ENCODE measurements around the gene LDB2.

The LDB2 gene

GRCh38 chr4:16802044-16802443, 96.4 kb downstream of the LDB2 start:
- no peak for DNase-seq (ENCODE audit: low read depth in 3 of 3)

DNA sequence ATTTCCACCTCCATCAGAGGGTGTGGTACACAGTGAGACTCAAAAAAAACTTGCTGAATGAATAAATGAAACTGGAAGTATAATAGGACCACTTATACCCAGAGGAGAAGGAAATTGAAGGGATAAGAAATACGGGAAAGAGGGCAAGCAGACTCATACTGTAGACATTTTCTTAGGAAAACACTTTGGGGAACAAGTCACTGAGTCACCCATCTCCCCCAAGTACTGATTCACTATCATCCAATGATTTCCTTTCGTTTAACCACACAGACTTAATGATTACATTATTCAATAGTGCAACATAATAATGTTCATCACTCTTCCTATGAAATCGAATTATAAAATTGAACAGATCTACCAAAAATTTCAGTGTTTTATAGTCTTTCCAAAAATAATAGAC, 97.1 kb downstream of the LDB2 start:
- DNase-seq (ENCODE audit: low read depth in 3 of 3) = no peak

- DNase-seq (ENCODE audit: low read depth in 3 of 3) = peak; percentile 3 to 27 (median 8)
These were observed 103.5 kb downstream of the LDB2 start for GRCh38 chr4:16794816-16795445.

DNA sequence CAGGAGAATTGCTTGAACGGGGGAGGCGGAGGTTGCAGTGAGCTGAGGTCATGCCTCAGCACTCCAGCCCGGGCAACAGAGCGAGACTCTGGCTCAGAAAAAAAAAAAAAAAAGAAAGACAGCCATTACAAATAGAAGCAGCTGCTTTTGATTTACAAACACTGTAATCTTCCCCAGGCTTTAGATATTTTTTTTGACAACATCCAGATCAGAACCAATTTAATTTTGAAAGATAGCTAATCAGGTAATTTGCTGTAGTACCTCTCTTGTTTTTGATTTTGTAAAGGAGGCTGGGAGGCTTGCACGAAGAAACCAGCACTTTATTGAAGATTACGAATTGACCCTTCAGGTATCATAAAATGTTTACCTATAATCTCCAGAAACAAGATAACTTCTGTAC, 107.0 kb downstream of the LDB2 start:
- DNase-seq (ENCODE audit: low read depth in 3 of 3) = no peak

GRCh38 chr4:16790508-16790907, 107.9 kb downstream of the LDB2 start:
- DNase-seq (ENCODE audit: low read depth in 3 of 3) = no peak

- DNase-seq (ENCODE audit: low read depth in 3 of 3) = no peak
These were observed 109.6 kb downstream of the LDB2 start for GRCh38 chr4:16788868-16789267.

DNA sequence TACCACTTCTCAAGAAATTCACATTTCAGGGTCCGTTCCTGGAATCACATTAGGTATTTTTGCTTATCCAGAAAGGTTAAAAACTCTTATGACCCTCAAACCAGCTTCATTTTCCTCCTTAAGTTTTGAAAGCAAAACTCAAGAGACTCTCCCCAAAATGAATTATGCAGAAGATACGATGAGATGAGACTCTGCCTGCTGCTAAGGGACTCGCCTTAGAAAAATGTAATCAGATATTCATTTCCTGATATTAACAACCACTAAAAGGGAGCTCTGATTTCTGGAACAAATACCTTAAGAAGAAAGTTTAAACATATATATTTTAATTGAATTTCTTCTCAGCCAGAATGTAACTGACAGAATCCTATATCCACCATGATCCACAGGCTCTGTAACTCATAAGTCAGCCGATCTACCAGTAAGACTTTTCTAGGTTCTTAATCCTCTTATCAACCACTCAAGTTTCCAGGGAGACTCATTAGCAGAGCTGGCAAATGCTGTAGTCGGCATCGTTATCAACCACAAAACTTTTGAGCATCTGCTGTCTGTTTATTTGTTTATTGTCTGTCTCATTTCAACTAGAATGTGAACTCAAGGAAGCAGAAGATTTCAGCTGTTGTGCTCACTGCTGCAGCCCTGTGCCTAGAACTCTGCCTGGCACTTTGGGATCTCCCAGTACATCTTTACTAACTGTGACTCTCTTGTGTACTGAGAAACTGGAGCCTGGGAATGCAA, 112.5 kb downstream of the LDB2 start:
- DNase-seq (ENCODE audit: low read depth in 3 of 3) = no peak

DNA sequence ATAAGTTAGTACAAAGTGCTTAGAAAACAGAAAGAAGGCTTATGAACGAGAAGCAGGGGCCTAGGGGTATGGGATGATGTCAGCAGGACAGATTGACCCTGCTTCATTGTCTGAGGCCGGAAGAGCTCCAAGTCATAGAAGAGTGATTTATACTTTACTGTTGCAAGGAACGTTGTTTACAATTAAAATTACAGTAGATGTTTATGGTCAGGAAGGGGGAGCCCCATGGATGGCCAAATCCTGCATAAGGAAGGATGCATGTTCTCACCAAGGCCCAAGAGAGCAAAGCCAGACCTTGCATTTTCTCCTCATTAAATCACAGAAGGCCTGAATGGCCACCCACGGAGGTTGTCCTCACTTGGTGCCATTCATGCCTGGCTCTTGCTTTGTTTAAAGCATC, 115.3 kb downstream of the LDB2 start:
- DNase-seq (ENCODE audit: low read depth in 3 of 3) = no peak

GRCh38 chr4:16779028-16779675, 119.3 kb downstream of the LDB2 start:
- no peak for DNase-seq (ENCODE audit: low read depth in 3 of 3)

- DNase-seq (ENCODE audit: low read depth in 3 of 3) = no peak
These were observed 120.7 kb downstream of the LDB2 start for GRCh38 chr4:16777726-16778125.

DNA sequence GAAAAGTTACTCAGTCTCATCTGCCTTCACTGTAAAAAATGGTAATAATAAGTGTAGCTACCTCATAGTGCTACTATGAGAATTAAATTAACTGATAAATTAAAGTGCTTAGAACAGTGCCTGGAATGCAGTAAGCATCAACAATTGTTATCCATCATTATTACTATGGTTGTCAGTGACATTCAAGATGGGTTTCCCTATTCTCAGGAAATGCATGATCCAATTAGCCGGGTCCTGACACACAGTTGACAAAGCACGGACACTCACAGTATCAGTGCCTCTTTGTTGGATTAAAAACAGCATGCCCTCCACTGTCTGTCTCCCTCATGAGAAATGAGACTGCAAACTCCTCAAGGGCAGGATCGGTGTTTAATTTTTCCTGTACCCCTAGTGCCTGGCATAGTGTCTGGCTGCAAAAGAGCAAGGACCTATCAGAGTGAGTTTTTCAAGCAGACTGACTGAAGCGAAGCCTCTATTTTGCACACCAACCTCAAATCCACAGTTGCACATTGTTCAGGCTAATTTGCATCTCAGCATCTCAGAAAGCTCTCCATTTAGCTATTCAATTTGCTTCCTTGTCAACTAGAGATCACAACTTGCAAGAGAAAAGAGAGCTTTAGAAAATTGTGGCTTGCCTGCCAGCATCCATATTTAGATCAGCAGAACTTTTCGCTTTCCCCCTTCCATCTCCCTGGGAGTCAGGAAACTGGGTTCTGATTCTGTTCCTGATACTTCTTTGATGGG, 122.9 kb downstream of the LDB2 start:
- no peak for DNase-seq (ENCODE audit: low read depth in 3 of 3)

- no peak for DNase-seq (ENCODE audit: low read depth in 3 of 3)
These were observed 126.0 kb downstream of the LDB2 start for GRCh38 chr4:16772366-16772850.

- no peak for DNase-seq (ENCODE audit: low read depth in 3 of 3)
These were observed 127.6 kb downstream of the LDB2 start for GRCh38 chr4:16770710-16771285.

DNA sequence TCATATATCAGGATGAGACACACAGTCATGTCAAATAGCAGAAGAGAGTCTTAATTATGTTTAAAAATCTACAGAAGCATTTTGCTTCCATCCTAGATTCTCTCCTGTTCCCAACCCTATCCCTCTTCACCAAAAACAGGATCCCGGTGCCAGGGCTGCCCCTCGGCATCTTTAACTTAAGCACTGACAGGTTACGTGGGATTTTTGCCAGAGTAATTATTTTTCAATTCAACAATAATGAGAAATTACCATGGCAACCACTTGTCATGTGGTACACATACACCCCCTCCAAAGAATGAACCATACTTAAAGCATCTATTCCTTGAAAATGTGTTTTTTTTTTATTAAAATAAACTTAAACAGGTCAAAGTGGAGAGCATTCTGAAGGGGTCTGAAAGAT, 130.6 kb downstream of the LDB2 start:
- DNase-seq (ENCODE audit: low read depth in 3 of 3) = no peak

- no peak for DNase-seq (ENCODE audit: low read depth in 3 of 3)
These were observed 131.2 kb downstream of the LDB2 start for GRCh38 chr4:16767251-16767650.

GRCh38 chr4:16765546-16765945, 132.9 kb downstream of the LDB2 start:
- no peak for DNase-seq (ENCODE audit: low read depth in 3 of 3)

- no peak for DNase-seq (ENCODE audit: low read depth in 3 of 3)
These were observed 133.8 kb downstream of the LDB2 start for GRCh38 chr4:16764622-16765021.

- DNase-seq (ENCODE audit: low read depth in 3 of 3) = no peak
These were observed 137.7 kb downstream of the LDB2 start for GRCh38 chr4:16760617-16761363.

- no peak for DNase-seq (ENCODE audit: low read depth in 3 of 3)
These were observed 138.4 kb downstream of the LDB2 start for GRCh38 chr4:16759931-16760582.

- DNase-seq (ENCODE audit: low read depth in 3 of 3) = no peak
These were observed 139.6 kb downstream of the LDB2 start for GRCh38 chr4:16758816-16759215.

GRCh38 chr4:16758255-16758654, 140.2 kb downstream of the LDB2 start:
- DNase-seq (ENCODE audit: low read depth in 3 of 3) = no peak

Measured in stimulated activated CD4-positive, alpha-beta T cell treated with anti-CD3 and anti-CD28 coated beads, TNF-alpha, amount 100 ng/mL, for 48 hours (primary cell).